H7 (cell line): ENCODE measurements around the gene TPD52L3. TPM values are rescaled to one million over a fixed set of nuclear protein-coding genes. Genes with fewer than 3 reads are reported as not detected.

Experiments used
- DNase-seq: peaks from one replicate; pipeline ENCODE4 v3.0.0; 2012
- H3K27me3 ChIP-seq: 2 replicates; pipeline ENCODE4 v1.6.0; 2011; ENCODE audit warnings: mild to moderate bottlenecking, low read length; ENCODE audit not compliant: control insufficient read depth, insufficient read depth
- H3K36me3 ChIP-seq: replicated peaks from 2 replicates; pipeline ENCODE4 v1.5.1; 2011; ENCODE audit warnings: low read length; ENCODE audit not compliant: control insufficient read depth, insufficient read depth
- H3K4me3 ChIP-seq: 2 replicates; pipeline ENCODE4 v1.5.1; 2011; ENCODE audit warnings: low read depth, mild to moderate bottlenecking, control low read depth, low read length, moderate library complexity; ENCODE audit not compliant: insufficient read depth
- total RNA-seq: library from RNA; depleted of rRNA; stranded (reverse); fragments of >200 nt; shearing (Covaris generic); gene quantifications from 2 replicates; pipeline ENCODE4 v1.2.3, GENCODE V29; 2014; rRNA removed

The TPD52L3 gene
- 0.15 TPM in 1 of 2 replicates, not detected in the other for total RNA-seq

DNA sequence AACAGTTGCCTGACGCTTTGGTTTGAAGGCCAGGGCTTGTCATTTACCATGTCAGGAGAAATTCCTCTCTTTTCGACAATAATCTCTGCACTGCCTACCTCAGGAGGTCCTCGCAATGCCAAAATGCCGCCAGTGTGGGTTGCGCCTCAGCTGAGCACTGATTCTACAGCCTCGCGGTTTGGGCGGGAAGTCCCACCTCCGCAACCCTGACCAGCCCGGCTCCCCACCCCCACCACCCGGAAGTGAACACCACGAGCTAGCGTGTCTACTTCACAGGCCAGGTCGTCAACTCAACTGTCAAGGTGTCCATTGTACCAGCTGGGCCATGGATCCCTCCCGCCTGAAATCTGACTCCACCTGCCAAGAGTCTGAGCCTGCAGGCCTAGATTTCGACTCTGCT is at the start of gene TPD52L3:
Gene TPD52L3, plus strand, starts transcription at position 273 of the 400 bp plus-strand sequence. CDS start 221 bp downstream, outside the sequence.
- no peak for DNase-seq
- Histone ChIP-seq H3K36me3 (no peaks in the 10 kb centered on the region), H3K4me3 (no peak within 1 kb of the TSS), H3K27me3 (no peaks in the 10 kb centered on the region)

DNA sequence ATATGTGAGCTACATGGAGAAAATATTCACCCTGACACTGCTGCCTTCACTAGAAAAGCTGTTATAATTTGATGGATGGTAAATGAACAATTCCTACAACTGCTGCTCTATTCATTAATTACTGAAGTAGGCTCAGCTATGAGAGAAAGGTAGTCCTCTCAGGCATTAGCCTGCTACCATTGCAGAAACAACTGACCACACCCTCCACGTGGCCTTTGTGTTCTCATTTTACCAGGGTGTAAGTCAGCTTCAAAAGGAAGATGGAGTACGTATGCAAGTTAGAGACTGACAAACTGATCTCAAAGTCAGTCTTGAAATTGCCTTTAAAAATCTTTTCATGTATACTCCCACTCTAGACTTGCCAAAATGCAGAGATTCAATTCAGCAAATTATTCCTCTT is 26.3 kb upstream of the TPD52L3 start:
- DNase-seq, result no peak
- H3K4me3 ChIP-seq, result no peak overlapping the region
- H3K36me3 ChIP-seq, result no peaks in the 10 kb centered on the region
- no peaks in the 10 kb centered on the region for H3K27me3 ChIP-seq

DNA sequence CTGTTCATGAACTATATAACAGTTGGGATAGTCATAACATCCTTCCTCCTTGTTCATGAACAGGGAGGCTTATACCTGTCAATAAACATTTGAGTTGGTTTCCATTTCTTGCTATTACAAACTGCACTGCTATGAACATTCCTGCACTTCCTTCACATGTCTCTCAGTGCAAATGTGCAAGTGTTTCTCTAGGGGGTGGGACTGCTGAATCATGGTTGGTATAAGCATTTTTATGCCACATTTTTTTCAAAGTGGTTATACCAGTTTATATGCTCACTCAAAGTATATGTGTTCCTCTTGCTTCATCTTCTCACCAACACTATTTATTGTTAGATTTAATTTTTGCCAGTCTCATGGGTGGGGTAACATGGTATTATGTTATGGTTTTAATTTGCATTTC is 25.8 kb upstream of the TPD52L3 start:
- DNase-seq, result no peak
- Histone ChIP-seq H3K4me3 (no peak overlapping the region), H3K27me3 (no peaks in the 10 kb centered on the region)

GRCh38 chr9:6304232-6304631 is 23.9 kb upstream of the TPD52L3 start:
- Histone ChIP-seq H3K4me3 (no peak overlapping the region), H3K36me3 (no peaks in the 10 kb centered on the region), H3K27me3 (no peaks in the 10 kb centered on the region)
- no peak for DNase-seq

More for the DNA sequence above, 25.8 kb upstream of the TPD52L3 start:
- H3K36me3 ChIP-seq, result no peaks in the 10 kb centered on the region

- no peak for DNase-seq
- Histone ChIP-seq H3K27me3 (no peaks in the 10 kb centered on the region), H3K36me3 (no peaks in the 10 kb centered on the region), H3K4me3 (no peak overlapping the region)
Observed at GRCh38 chr9:6305954-6306563, 22.1 kb upstream of the TPD52L3 start.

DNA sequence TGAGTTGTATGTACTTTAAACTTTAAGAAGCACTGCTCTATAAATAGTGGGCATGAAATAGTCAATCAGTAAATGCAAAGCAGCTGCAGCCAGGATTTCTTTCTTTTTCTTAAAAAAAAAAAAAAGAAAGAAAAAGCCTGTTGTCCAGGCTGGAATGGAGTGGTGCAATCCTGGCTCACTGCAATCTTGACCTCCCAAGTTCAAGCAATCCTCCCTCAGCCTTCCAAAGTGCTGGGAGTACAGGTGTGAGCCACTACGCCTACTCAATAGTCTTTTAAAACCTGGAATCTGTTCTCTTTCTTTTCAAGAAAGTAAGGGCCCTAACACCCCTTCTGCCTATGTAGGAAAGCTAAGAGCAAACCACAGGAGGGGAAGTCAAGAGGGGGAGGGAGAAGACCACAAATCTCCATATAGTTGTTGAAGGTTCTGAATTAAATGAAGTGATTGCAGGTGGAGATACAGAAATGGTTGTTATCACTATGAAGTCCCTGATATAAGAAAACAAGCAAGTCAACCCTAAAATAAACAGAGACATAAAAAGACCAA is 20.6 kb upstream of the TPD52L3 start:
- no peaks in the 10 kb centered on the region for H3K36me3 ChIP-seq
- no peaks in the 10 kb centered on the region for H3K27me3 ChIP-seq
- H3K4me3 ChIP-seq, result no peak overlapping the region
- no peak for DNase-seq

DNA sequence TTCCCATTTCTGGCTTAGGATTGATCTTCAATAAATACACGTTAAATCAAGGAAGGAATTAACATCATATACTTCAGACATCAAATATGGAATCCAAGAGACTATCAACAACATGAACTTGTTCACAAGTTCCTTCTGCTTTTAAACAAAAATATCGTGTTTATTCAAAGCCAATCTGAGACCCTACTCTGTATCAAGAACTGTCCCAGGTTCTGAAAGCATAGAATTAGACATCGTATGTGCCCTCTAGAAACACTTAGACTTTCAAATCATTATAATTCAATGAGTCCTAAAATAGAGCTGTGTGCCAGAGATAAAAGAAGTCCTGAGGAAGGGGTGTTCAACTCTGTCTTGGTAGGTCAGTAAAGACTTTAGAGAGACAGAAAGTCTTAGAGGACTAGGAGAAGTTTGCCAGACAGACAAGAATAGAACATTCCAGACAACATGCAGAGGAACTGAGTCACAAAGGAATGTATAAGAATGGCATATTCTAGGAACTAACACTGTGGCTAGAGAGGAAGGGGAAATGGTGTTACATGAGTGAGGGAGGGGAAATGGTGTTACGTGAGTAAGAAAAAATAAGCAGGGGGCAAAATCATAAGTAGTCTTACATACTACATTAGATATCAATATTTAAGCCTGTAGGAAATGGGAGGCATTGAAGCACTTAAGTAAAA is 2.9 kb downstream of the TPD52L3 start:
- no peaks in the 10 kb centered on the region for H3K27me3 ChIP-seq
- no peaks in the 10 kb centered on the region for H3K36me3 ChIP-seq
- DNase-seq, result no peak
- H3K4me3 ChIP-seq, result no peak overlapping the region

DNA sequence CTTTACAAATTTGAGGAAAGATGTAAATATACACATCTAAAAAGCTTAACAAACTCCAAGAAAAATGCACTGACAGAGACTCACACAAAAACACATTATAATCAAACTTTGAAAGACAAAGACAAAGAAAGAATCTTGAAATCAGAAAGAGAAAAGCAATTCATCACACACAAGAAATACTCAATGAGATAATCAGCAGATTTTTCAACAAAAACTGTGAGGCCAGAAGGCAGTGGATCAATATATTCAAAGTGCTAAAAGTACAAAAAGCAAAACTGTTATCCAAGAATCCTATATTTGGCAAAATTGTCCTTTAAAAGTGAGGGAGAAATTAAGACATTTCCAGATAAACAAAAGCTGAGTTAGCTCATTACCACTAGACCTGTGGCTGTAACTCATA is 6.1 kb downstream of the TPD52L3 start:
- Histone ChIP-seq H3K4me3 (no peak overlapping the region), H3K27me3 (no peaks in the 10 kb centered on the region), H3K36me3 (no peaks in the 10 kb centered on the region)
- no peak for DNase-seq

GRCh38 chr9:6348766-6349165 is 20.6 kb downstream of the TPD52L3 start:
- no peak overlapping the region for H3K4me3 ChIP-seq
- no peak for DNase-seq
- no peaks in the 10 kb centered on the region for H3K36me3 ChIP-seq
- H3K27me3 ChIP-seq, result no peaks in the 10 kb centered on the region

DNA sequence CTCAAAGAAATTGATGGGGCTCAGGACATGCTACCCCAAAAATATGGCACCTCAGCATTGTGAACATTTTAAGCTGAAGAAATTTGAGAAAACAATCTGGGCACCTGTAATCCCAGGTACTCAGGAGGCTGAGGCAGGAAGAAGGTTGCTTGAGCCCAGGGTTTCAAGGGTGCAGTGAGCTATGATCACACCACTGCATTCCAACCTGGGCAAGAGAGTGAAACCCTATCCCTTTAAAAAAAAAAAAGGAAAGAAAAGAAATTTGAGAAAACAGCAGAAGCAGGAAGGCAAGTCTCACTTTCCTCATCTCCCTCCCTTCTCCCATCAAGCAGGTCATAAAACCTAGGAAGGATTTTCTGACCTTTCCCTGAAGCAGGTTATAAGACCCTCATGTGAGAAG is 23.6 kb downstream of the TPD52L3 start:
- DNase-seq, result no peak
- no peak overlapping the region for H3K4me3 ChIP-seq

DNA sequence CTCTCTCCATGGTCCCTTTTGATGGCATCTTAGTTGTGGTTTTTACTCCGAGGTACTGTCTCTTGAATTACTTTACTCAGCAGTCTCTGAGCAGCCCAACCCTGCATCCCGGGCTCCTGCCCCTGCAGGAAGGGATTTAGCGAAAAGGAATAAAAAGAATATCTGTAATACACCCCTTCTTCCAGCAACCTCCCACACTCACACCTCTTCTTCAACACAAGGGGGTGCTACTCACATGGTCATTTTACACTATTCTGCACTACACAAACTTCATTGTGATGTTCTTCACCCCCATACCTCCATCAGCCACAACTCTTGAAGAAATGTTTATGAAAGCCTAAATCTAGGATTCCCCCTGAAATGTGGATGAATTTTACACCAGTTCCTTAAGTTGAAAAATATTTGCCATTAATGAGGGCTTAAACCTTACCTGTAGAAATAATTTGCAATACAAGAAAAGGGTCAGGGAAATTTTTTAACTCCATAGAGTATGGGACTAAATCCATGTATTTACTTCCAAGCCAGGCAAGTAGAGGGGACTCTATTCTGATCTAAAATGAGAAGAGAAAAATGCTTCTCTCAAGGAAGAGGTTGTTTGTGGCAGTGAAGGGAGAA is 26.0 kb downstream of the TPD52L3 start:
- Histone ChIP-seq H3K36me3 (no peaks in the 10 kb centered on the region), H3K4me3 (no peak overlapping the region), H3K27me3 (no peaks in the 10 kb centered on the region)
- DNase-seq, result peak; percentile 72

More for the DNA sequence above, 23.6 kb downstream of the TPD52L3 start:
- Histone ChIP-seq H3K27me3 (no peaks in the 10 kb centered on the region), H3K36me3 (no peaks in the 10 kb centered on the region)

- no peaks in the 10 kb centered on the region for H3K27me3 ChIP-seq
- H3K36me3 ChIP-seq, result no peaks in the 10 kb centered on the region
- DNase-seq, result no peak
- no peak overlapping the region for H3K4me3 ChIP-seq
Observed at GRCh38 chr9:6355728-6356127, 27.6 kb downstream of the TPD52L3 start.

- Histone ChIP-seq H3K4me3 (no peak overlapping the region), H3K27me3 (no peaks in the 10 kb centered on the region), H3K36me3 (no peaks in the 10 kb centered on the region)
- DNase-seq, result no peak
Observed at GRCh38 chr9:6356441-6356840, 28.3 kb downstream of the TPD52L3 start.

GRCh38 chr9:6356904-6357303 is 28.7 kb downstream of the TPD52L3 start:
- Histone ChIP-seq H3K36me3 (no peaks in the 10 kb centered on the region), H3K27me3 (no peaks in the 10 kb centered on the region), H3K4me3 (no peak overlapping the region)
- no peak for DNase-seq
